DOHH2 (cell line): ENCODE results near the gene KDM4C.

Experiments used
- H3F3A ChIP-seq: fragments of 200-600 bp; sonication (generic), shearing (Covaris generic); 2 replicates; pipeline ENCODE4 v1.6.0; 2016; ENCODE audit warnings: antibody characterized with exemption, mild to moderate bottlenecking; ENCODE audit not compliant: control insufficient read depth, insufficient read depth
- H3K27ac ChIP-seq: fragments of 200-600 bp; sonication (generic); 2 replicates; pipeline ENCODE4 v1.5.1; 2014; ENCODE audit warnings: low read depth, mild to moderate bottlenecking, low read length, moderate library complexity
- H3K27me3 ChIP-seq: fragments of 200-600 bp; sonication (generic); 2 replicates; pipeline ENCODE4 v1.6.1; 2014; ENCODE audit warnings: mild to moderate bottlenecking, low read length, mixed read lengths; ENCODE audit not compliant: control insufficient read depth
- H3K36me3 ChIP-seq: fragments of 200-600 bp; sonication (generic); 2 replicates; pipeline ENCODE4 v1.6.1; 2014; ENCODE audit warnings: mild to moderate bottlenecking, low read length, moderate library complexity, mixed read lengths; ENCODE audit not compliant: control insufficient read depth
- H3K4me1 ChIP-seq: fragments of 200-600 bp; sonication (generic); 2 replicates; pipeline ENCODE4 v1.6.1; 2014; ENCODE audit warnings: mild to moderate bottlenecking, low read length, mixed read lengths; ENCODE audit not compliant: control insufficient read depth
- H3K4me2 ChIP-seq: fragments of 200-600 bp; sonication (generic); 2 replicates; pipeline ENCODE4 v1.6.0; 2014; ENCODE audit warnings: mild to moderate bottlenecking, low read length, moderate library complexity
- H3K4me3 ChIP-seq: fragments of 200-600 bp; sonication (generic); 2 replicates; pipeline ENCODE4 v1.5.1; 2014; ENCODE audit warnings: mild to moderate bottlenecking, low read length, mixed read lengths
- H3K79me2 ChIP-seq: fragments of 200-600 bp; sonication (generic); 2 replicates; pipeline ENCODE4 v1.6.1; 2014; ENCODE audit warnings: mild to moderate bottlenecking, low read length, mixed read lengths; ENCODE audit not compliant: control insufficient read depth
- H3K9me2 ChIP-seq: fragments of 200-600 bp; sonication (generic); replicated peaks from 2 replicates; pipeline ENCODE4 v1.6.1; 2014; ENCODE audit warnings: mild to moderate bottlenecking, low read length, mixed read lengths; ENCODE audit not compliant: control insufficient read depth
- H3K9me3 ChIP-seq: fragments of 200-600 bp; sonication (generic); 2 replicates; pipeline ENCODE4 v1.6.1; 2014; ENCODE audit warnings: antibody characterized with exemption, low read length, mixed read lengths; ENCODE audit not compliant: control insufficient read depth, insufficient read depth
- H4K20me1 ChIP-seq: fragments of 200-600 bp; sonication (generic); 2 replicates; pipeline ENCODE4 v1.6.0; 2014; ENCODE audit warnings: low read depth, mild to moderate bottlenecking, antibody characterized with exemption, low read length, moderate library complexity; ENCODE audit not compliant: control insufficient read depth, insufficient read depth
- CTCF ChIP-seq: fragments of 200-600 bp; sonication (generic); IDR thresholded peaks from one replicate; pipeline ENCODE4 v1.5.1; 2014; ENCODE audit warnings: antibody characterized with exemption, mild to moderate bottlenecking, low read depth, low read length; ENCODE audit not compliant: poor library complexity, severe bottlenecking
- EZH2phosphoT487 ChIP-seq: fragments of 200-600 bp; sonication (generic); IDR thresholded peaks from 2 replicates; pipeline ENCODE4 v1.6.1; 2017; ENCODE audit warnings: borderline replicate concordance, mild to moderate bottlenecking, antibody characterized with exemption, low read length, moderate library complexity, mixed read lengths

KDM4C gene

GRCh38 chr9:7150153-7150890 is 392.5 kb downstream of the KDM4C start:
- no peaks in the 10 kb centered on the region for H3F3A ChIP-seq
- TF ChIP-seq CTCF (no peak), EZH2phosphoT487 (no peak)
- H3K27me3 ChIP-seq, result no peaks in the 10 kb centered on the region
- H3K9me3 ChIP-seq, result peaks cover 3% of the 10 kb centered on the region; the same call in 1 of the 2 replicates
- H3K4me1 ChIP-seq, result no peaks in the 10 kb centered on the region
- no peaks in the 10 kb centered on the region for H4K20me1 ChIP-seq
- no peak overlapping the region for H3K4me3 ChIP-seq
- H3K79me2 ChIP-seq, result no peaks in the 10 kb centered on the region
- no peak overlapping the region for H3K4me2 ChIP-seq
- no peak overlapping the region for H3K27ac ChIP-seq
- H3K36me3 ChIP-seq, result peaks cover 2% of the 10 kb centered on the region; the same call in 1 of the 2 replicates
- H3K9me2 ChIP-seq, result no peaks in the 10 kb centered on the region

- peaks cover 2% of the 10 kb centered on the region; the same call in 1 of the 2 replicates for H3K36me3 ChIP-seq
- no peaks in the 10 kb centered on the region for H3K9me2 ChIP-seq
- H3K27ac ChIP-seq, result no peak overlapping the region
- no peaks in the 10 kb centered on the region for H3F3A ChIP-seq
- no peaks in the 10 kb centered on the region for H3K4me1 ChIP-seq
- no peak overlapping the region for H3K4me2 ChIP-seq
- H4K20me1 ChIP-seq, result no peaks in the 10 kb centered on the region
- H3K9me3 ChIP-seq, result peaks cover 3% of the 10 kb centered on the region; the same call in 1 of the 2 replicates
- TF ChIP-seq EZH2phosphoT487, result no peak
- TF ChIP-seq CTCF, result no peak
- no peaks in the 10 kb centered on the region for H3K27me3 ChIP-seq
- H3K4me3 ChIP-seq, result no peak overlapping the region
- no peaks in the 10 kb centered on the region for H3K79me2 ChIP-seq
Measured at GRCh38 chr9:7153134-7153533, 395.4 kb downstream of the KDM4C start.

- Histone ChIP-seq H3K9me2 (no peaks in the 10 kb centered on the region), H3F3A (no peaks in the 10 kb centered on the region), H3K4me1 (no peaks in the 10 kb centered on the region), H3K4me3 (no peak overlapping the region), H3K4me2 (no peak overlapping the region), H3K27ac (no peak overlapping the region), H3K9me3 (no peaks in the 10 kb centered on the region; the same call in 1 of the 2 replicates), H4K20me1 (no peaks in the 10 kb centered on the region), H3K27me3 (no peaks in the 10 kb centered on the region), H3K36me3 (no peaks in the 10 kb centered on the region; the same call in 1 of the 2 replicates), H3K79me2 (no peaks in the 10 kb centered on the region)
- TF ChIP-seq CTCF (no peak), EZH2phosphoT487 (no peak)
Measured at GRCh38 chr9:7153566-7153965, 395.8 kb downstream of the KDM4C start.
